ENCODE results near the gene R3HDM2.

GRCh38 chr12:57479043-57479375, 48.2 kb upstream of the R3HDM2 start:
- TF ChIP-seq, protein P1, sequence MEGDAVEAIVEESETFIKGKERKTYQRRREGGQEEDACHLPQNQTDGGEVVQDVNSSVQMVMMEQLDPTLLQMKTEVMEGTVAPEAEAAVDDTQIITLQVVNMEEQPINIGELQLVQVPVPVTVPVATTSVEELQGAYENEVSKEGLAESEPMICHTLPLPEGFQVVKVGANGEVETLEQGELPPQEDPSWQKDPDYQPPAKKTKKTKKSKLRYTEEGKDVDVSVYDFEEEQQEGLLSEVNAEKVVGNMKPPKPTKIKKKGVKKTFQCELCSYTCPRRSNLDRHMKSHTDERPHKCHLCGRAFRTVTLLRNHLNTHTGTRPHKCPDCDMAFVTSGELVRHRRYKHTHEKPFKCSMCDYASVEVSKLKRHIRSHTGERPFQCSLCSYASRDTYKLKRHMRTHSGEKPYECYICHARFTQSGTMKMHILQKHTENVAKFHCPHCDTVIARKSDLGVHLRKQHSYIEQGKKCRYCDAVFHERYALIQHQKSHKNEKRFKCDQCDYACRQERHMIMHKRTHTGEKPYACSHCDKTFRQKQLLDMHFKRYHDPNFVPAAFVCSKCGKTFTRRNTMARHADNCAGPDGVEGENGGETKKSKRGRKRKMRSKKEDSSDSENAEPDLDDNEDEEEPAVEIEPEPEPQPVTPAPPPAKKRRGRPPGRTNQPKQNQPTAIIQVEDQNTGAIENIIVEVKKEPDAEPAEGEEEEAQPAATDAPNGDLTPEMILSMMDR (IDR thresholded peaks at IDR 0.05 in 8 of 11, conservative IDR thresholded peaks at IDR 0.05 in 3 of 11): no peak
- TF ChIP-seq POLR2A (IDR thresholded peaks at IDR 0.05) (no peak), POLR2AphosphoS5 (IDR thresholded peaks at IDR 0.05) (no peak)
